HK-2 (cell line): ENCODE results near the gene WDTC1.
A peak's percentile ranks its signal among the peaks of the same experiment; 100 is the strongest.

Source experiments
- DNase-seq: peaks from one replicate; pipeline ENCODE4 v3.0.0-alpha.2; 2018; ENCODE audit not compliant: unreplicated experiment

Gene WDTC1

GRCh38 chr1:27335506-27336422, 101.3 kb downstream of the WDTC1 start:
- no peak for DNase-seq

GRCh38 chr1:27336756-27337155, 102.3 kb downstream of the WDTC1 start:
- no peak for DNase-seq

GRCh38 chr1:27338751-27339150, 104.3 kb downstream of the WDTC1 start:
- no peak for DNase-seq

GRCh38 chr1:27339213-27339612, 104.8 kb downstream of the WDTC1 start:
- DNase-seq, result no peak

DNA sequence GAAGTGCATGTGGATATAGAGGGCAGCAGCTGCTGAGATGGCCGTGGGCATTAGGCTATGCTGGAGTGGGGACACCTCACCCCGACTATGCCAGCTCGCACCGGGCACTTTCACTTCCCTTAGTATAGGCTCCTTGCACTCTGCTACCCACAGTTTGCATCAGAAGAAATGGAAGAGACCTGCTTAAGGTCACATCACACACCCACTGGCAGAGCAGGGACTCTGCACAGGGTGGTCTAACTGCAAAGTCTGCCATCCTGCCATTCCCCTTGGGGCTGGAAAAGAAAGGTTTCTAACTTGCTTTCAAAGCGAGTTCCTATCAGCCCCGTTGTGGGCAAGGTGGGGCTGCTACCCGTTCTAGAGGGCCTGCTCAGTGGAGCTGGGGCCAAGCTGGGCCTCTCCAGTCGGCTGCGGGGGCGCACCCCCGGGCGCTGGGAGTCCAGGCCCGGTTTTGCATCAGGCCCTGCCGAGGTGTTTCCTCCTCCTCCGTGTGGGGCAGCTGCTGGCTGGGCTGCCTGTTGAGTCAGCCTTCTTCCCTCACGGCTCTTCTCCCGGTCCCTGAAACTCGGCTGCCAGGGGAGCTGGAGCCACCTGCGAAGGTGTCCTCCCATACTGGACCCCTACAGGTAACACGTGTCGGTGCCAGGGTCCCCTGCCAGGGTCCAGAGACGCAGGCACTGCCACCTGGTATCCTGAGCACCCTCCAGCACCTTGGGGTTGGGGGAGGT, 107.3 kb downstream of the WDTC1 start, which contains the start of gene SYTL1:
Gene SYTL1, plus strand, starts transcription at position 498 of the 728 bp plus-strand sequence. CDS start 3,313 bp downstream, outside the sequence.
- DNase-seq, result peak; percentile 79

DNA sequence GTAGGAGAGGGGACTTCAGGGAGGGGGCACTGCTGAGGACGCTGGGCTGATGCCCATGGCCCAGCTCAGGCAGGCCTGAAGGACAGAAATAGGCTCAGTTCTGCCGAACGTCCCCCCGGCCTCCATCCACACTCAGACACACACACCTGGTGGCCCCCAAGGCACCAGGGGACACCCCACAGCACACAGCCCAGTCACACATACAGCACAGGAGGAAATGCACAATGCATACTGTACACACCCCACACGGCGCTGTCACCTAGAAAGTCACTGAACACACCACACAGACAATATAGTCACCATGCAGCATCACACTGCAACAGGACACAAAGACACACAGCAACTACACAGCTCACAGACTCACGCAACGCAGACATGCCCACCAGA, 108.0 kb downstream of the WDTC1 start:
- DNase-seq, result no peak

- DNase-seq, result no peak
Observed at GRCh38 chr1:27342778-27343638, 108.6 kb downstream of the WDTC1 start.

DNA sequence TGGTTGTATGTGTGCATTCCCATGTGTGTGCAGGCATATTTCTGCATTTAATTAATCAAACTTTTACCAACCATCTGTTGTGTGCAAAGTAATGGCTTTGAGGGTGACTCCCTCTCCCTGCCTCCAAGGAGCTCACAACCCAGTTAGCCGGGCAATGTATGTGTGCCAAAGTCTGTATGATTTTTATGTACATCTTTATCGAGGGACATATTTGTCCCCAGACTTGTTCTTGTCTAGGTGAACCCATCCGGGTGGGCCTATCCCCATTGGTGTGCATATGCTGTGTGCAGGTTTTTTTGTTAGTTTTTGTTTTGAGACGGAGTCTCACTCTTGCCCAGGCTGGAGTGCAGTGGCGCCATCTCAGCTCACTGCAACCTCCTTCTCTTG, 109.2 kb downstream of the WDTC1 start:
- no peak for DNase-seq

DNA sequence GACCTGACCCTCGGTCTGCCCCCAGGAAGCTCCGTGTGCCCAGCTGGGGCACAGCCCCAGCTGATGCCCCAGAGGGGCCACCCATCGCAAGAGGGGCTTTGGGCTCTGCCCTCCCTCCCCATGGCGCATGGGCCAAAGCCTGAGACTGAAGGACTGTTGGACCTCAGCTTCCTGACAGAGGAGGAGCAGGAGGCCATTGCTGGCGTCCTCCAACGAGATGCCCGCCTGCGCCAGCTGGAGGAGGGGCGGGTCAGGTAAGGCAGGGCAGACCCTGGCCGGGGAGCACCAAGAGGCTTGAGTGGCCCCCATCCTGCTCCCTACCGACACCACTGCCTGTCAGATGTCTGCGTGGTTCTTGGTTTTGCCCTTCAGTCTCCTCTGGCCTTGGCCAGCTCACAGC, 110.8 kb downstream of the WDTC1 start:
- no peak for DNase-seq

GRCh38 chr1:27346357-27346756, 111.9 kb downstream of the WDTC1 start:
- DNase-seq, result no peak

- no peak for DNase-seq
Observed at GRCh38 chr1:27346991-27347624, 112.7 kb downstream of the WDTC1 start.

DNA sequence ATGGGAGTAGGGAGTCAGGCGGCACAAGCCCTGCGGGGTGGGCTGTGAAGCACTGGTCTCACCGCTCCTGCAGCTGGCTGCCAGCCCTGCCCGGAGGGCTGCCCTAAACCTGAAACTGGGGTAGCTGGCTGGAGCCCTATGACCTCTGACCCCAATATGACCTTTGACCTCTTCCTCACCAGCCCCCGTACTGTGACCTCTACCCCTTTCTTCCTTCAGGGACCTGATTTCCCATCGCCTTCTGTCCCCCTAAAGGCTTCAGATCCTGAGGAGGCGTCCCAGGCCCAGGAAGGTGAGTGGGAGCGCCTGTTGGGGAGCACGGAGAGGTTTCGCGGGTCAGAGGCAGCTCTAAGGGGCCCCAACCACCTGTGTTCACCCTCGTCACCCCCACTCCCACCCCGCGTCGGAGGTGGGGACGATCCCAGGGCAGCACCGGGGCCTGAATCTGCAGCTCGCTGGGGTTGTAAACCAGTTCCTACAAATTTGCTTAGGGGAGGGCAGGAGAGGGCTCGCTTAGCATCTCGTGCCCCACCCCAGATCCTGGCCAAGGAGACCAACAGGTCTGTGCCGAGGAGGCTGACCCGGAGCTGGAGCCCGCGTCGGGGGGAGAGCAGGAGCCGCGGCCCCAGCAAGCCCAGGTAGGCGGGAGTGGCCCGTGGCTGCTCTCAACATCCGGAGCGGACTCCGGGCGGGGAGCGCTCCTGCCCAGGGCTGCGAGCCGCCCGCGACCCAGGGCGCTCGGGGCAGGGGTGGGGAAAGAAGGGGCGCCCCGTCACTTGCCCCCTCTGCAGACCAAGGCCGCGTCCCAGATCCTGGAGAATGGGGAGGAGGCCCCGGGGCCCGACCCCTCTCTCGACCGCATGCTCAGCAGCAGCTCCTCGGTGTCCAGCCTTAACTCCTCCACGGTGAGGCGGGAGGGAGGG, 114.7 kb downstream of the WDTC1 start:
- DNase-seq, result no peak

- DNase-seq, result peak; percentile 55
Observed at GRCh38 chr1:27349784-27350662, 115.6 kb downstream of the WDTC1 start.

GRCh38 chr1:27350663-27351540, 116.5 kb downstream of the WDTC1 start:
- peak; percentile 72 for DNase-seq

DNA sequence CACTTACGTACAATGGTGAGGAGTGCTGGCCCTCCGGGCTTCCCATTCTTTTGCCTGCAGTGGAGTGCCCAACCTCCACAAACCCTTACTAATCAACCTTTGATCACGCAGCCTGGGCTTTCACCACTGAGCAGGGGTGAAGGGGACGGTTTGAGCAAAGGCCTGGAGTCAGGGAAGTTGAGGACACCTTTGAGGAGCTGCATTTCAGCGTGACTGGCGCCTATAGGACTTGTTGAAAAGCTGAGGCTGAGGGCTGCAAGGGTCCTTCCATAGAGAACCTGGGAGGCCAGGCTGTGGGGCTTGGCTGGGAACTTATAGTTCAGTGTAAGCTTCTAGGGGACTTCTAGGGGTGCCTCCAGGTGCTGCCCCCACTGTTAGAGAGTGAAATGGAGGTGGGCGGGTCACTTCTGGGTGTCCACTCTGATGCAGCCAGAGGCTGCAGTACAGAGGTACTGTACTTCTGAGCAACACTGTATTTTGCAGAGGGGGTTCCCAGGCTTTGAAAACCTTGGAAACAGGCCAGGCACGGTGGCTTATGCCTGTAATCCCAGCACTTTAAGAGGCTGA, 117.2 kb downstream of the WDTC1 start:
- DNase-seq, result no peak

- DNase-seq, result no peak
Observed at GRCh38 chr1:27353166-27353565, 118.7 kb downstream of the WDTC1 start.

GRCh38 chr1:27353629-27354028, 119.2 kb downstream of the WDTC1 start:
- DNase-seq, result no peak

DNA sequence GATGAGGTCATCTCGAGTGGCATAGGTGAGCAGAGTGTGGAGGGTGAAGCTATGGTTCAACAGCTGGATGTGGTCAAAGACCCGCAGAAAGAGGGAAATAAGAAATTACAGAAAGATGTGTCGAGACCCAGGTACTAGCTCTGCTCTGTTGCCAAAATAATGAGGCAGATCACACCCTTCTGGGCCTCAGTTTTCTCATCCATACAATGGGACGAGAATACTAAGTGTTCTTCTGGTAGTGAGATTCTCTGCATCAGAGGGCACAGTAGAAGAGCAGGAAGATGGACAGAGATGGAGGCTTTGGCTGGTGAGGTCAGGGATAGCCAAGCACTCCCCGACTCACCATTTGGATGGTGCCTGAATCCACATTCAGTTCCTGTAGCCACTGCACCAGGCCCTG, 121.3 kb downstream of the WDTC1 start:
- DNase-seq, result no peak
